ENCODE measurements around the gene ARPC1A.

DNA sequence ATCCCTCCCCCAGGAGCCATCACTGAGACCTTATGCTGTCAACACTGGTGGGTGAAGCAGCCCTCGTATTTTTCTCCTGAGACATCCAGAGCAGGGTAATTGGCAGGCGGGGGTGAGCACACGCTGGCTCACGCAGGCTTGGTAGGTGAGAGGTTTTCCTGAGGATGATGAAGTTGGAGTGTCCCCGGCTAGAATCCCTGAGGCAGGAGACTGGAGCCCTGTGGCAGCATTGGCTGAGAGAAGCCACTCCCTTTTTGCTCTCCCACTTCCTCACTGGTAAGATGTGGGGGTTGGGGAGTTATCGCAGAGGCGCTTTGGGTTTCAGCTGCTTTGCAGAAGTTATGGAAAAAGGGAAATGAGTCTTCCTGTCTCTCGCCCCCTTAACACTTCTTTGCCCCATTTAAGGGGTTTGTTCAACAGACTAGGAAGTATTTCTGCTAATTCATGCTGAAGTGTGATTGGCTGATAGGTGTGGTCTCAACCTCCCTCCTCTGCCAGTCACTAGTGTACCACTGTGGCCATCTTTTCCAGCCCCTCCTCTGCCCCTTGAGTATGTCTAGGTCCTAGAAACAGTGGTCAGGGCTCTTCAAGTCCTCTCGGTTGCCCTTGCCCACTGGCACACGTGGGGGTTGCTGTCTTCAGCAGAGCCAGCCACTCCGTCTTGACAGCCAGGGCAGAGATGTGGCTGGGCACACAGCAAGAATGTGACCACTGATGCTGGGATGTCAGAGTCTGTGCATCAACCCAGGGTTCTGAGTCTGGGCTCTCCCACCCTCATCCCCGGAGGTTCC, 54.5 kb downstream of the ARPC1A start:
- TF ChIP-seq SUZ12 (IDR thresholded peaks at IDR 0.05; ENCODE audit: extremely low read depth, insufficient read depth, insufficient read length) (no peak), YY1 (IDR thresholded peaks at IDR 0.05; ENCODE audit: insufficient read depth, insufficient read length) (no peak)
